ENCODE data around the gene TXNDC2. TPM values are rescaled to one million over a fixed set of nuclear protein-coding genes. Genes with fewer than 3 reads are reported as not detected.
A peak's percentile ranks its signal among the peaks of the same experiment; 100 is the strongest.

Gene TXNDC2
- total and polyA plus RNA-seq, 9 of the 15 experiments (the other 6 are each of a cell fraction or from before 2014, with no cell fraction given) = 1.2 to 4.9 (median 2.3) TPM

- H3K79me2 ChIP-seq (ENCODE audit: control insufficient read depth, insufficient read depth, low read length) = peaks cover 100% of the 10 kb centered on the region
- no peaks in the 10 kb centered on the region for H3K9me3 ChIP-seq (replicated peaks; ENCODE audit: control insufficient read depth, insufficient read depth, low read depth, low read length)
- ATAC-seq = no peak
- WGBS (ENCODE audit: insufficient coverage, low coverage, missing lambda C conversion rate) = 36% methylated on average over 4 of the region's 4 CpGs
- H3K4me1 ChIP-seq (replicated peaks in 1 of 2; ENCODE audit: control insufficient read depth in 2 of 2, insufficient read depth in 2 of 2, low read length in 2 of 2) = peaks cover 15 to 76% of the 10 kb centered on the region in 2 experiments
- H3K9me1 ChIP-seq (ENCODE audit: control insufficient read depth, insufficient read depth, low read length) = peaks cover 2% of the 10 kb centered on the region
- in situ Hi-C loops (cut with MboI) (no loop called here), intact Hi-C loops (cut with micrococcal nuclease) (no loop called here)
- H3K36me3 ChIP-seq (ENCODE audit: control insufficient read depth, insufficient read depth, low read length) = peaks cover 60% of the 10 kb centered on the region
- H3K4me3 ChIP-seq = no peak overlapping the region
- H3K4me2 ChIP-seq (ENCODE audit: insufficient read depth, low read length) = peak overlapping the region; percentile 20; the same call in 1 of the 2 replicates
- no TSS peak for BruUV-seq (replicated peaks)
- H4K20me1 ChIP-seq (replicated peaks; ENCODE audit: control insufficient read depth, insufficient read depth, low read length) = peaks cover 70% of the 10 kb centered on the region
- no peak for FAIRE-seq
- 0 out of 4 replicates have a peak overlapping the region, but pooled peaks of 1 of the 2 experiments have one; percentile 4 for H3K9ac ChIP-seq (ENCODE audit: insufficient read depth in 1 of 2, low read depth in 2 of 2, low read length in 2 of 2)
- no peak overlapping the region for H2AFZ ChIP-seq (ENCODE audit: low read depth, low read length)
- ChIA-PET CTCF (ENCODE audit: low intra/inter-chr PET ratio) (no interaction called here), POLR2A (interaction anchor here (0.6 to 5.5 kb wide), 2 partner anchors 8 to 140 kb away, joined by 3 to 72 read pairs; partner anchors contain the start of gene VAPA)
- DNase-seq (ENCODE audit: extremely low read depth in 1 of 4, low spot score in 3 of 4) = no peak
- no peaks in the 10 kb centered on the region for H3K27me3 ChIP-seq (ENCODE audit: control insufficient read depth in 2 of 2, insufficient read depth in 2 of 2, low read length in 2 of 2)
- H3K27ac ChIP-seq (ENCODE audit: extremely low read depth, low read depth, low read length) = peak overlapping the region; percentile 37; the same call in 2 of the 3 replicates
- no peak for TF ChIP-seq ZNF699 (CRISPR knock-in tag; IDR thresholded peaks at IDR 0.05; ENCODE audit: insufficient replicate concordance)
- TF ChIP-seq ZNF445 (CRISPR knock-in tag; IDR thresholded peaks at IDR 0.05; ENCODE audit: low read depth) = no peak
- TF ChIP-seq ZNF197 (CRISPR knock-in tag; IDR thresholded peaks at IDR 0.05; ENCODE audit: low read depth) = no peak
- TF ChIP-seq HINFP (tag; conservative IDR thresholded peaks at IDR 0.05; ENCODE audit: low read depth) = no peak
- TF ChIP-seq POLR2AphosphoS5 (IDR thresholded peaks at IDR 0.05; ENCODE audit: control insufficient read depth, insufficient read depth, low read depth, low read length) = 0 out of 2 replicates have a peak, but pooled peaks have one; percentile 23
- no peak for TF ChIP-seq CHD4 (IDR thresholded peaks at IDR 0.05; ENCODE audit: insufficient read depth, insufficient replicate concordance, low read depth, low read length, poor library complexity, severe bottlenecking)
- TF ChIP-seq RNF2 (IDR thresholded peaks at IDR 0.05) = no peak
- no peak for TF ChIP-seq ZNF407 (IDR thresholded peaks at IDR 0.05; ENCODE audit: low read depth)
- TF ChIP-seq HNRNPLL (IDR thresholded peaks at IDR 0.05; ENCODE audit: low read depth, low read length, poor library complexity, severe bottlenecking) = no peak
- TF ChIP-seq SUPT5H (IDR thresholded peaks at IDR 0.05) = 0 out of 2 replicates have a peak, but pooled peaks have one; percentile 11
- no peak for TF ChIP-seq CTBP1 (IDR thresholded peaks at IDR 0.05; ENCODE audit: borderline replicate concordance)
These were observed 37.0 kb downstream of the TXNDC2 start for GRCh38 chr18:9922592-9923311.

All from K562 (cell line).